Measurements from ENCODE around the gene ANKRD16.

- TF ChIP-seq CTCF (IDR thresholded peaks at IDR 0.05) (no peak), EP300 (IDR thresholded peaks at IDR 0.05) (no peak), POLR2A (IDR thresholded peaks at IDR 0.05) (no peak)
Measured at GRCh38 chr10:5894403-5894802, 4.7 kb upstream of the ANKRD16 start.
